ENCODE data around the gene RPL29. TPM values are rescaled to one million over a fixed set of nuclear protein-coding genes. Genes with fewer than 3 reads are reported as not detected.

RPL29 gene
- total and polyA plus RNA-seq, 4 donors, result 711 to 2,402 (median 1,234) TPM

DNA sequence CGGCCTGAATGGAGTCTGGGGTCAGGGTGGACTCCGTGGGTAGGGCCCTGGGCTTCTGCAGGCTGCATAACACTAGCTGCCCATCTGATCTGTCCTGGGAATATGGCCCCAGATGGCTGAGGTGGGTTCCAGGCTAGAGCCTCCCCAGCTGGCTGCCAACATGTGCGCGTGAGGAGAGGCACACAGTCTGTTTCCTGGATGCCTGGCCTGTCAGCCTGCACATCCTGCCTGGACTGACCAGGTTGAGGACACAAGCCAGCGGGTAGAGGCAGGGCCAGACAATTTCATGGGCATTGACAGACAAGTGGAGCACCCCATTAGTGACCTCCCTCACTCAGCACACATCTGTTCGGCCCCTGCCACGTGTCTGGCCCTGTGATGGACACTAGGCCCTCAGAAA lies 29.8 kb upstream of the RPL29 start:
- ATAC-seq (ENCODE audit: insufficient read depth, low FRiP score) (no peak), DNase-seq (no peak)
- Histone ChIP-seq H3K27ac (ENCODE audit: low read depth in 1 of 2, low read length in 1 of 2) (peak overlapping the region; percentile 65 to 92), H3K4me3 (no peak overlapping the region), H3K9me3 (ENCODE audit: control insufficient read depth in 4 of 4, insufficient read depth in 3 of 4, low read length in 3 of 4) (no peaks in the 10 kb centered on the region), H3K36me3 (ENCODE audit: control insufficient read depth in 4 of 4, insufficient read depth in 4 of 4, low read length in 4 of 4) (no peaks in the 10 kb centered on the region), H3K27me3 (ENCODE audit: control insufficient read depth in 3 of 3, insufficient read depth in 3 of 3, low read length in 2 of 3) (no peaks in the 10 kb centered on the region), H3K9ac (ENCODE audit: insufficient read depth in 1 of 2, low read length in 2 of 2) (no peak overlapping the region), H3K4me1 (ENCODE audit: control insufficient read depth in 5 of 5, insufficient read depth in 5 of 5, low read length in 5 of 5) (peaks cover 0 to 33% (median 12%) of the 10 kb centered on the region in 5 donors)
- WGBS, 2 donors, result 65 to 81% methylated on average over 7 of the region's 7 CpGs
- TF ChIP-seq, protein P1, sequence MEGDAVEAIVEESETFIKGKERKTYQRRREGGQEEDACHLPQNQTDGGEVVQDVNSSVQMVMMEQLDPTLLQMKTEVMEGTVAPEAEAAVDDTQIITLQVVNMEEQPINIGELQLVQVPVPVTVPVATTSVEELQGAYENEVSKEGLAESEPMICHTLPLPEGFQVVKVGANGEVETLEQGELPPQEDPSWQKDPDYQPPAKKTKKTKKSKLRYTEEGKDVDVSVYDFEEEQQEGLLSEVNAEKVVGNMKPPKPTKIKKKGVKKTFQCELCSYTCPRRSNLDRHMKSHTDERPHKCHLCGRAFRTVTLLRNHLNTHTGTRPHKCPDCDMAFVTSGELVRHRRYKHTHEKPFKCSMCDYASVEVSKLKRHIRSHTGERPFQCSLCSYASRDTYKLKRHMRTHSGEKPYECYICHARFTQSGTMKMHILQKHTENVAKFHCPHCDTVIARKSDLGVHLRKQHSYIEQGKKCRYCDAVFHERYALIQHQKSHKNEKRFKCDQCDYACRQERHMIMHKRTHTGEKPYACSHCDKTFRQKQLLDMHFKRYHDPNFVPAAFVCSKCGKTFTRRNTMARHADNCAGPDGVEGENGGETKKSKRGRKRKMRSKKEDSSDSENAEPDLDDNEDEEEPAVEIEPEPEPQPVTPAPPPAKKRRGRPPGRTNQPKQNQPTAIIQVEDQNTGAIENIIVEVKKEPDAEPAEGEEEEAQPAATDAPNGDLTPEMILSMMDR (IDR thresholded peaks at IDR 0.05; ENCODE audit: control extremely low read depth, extremely low read depth), result no peak

DNA sequence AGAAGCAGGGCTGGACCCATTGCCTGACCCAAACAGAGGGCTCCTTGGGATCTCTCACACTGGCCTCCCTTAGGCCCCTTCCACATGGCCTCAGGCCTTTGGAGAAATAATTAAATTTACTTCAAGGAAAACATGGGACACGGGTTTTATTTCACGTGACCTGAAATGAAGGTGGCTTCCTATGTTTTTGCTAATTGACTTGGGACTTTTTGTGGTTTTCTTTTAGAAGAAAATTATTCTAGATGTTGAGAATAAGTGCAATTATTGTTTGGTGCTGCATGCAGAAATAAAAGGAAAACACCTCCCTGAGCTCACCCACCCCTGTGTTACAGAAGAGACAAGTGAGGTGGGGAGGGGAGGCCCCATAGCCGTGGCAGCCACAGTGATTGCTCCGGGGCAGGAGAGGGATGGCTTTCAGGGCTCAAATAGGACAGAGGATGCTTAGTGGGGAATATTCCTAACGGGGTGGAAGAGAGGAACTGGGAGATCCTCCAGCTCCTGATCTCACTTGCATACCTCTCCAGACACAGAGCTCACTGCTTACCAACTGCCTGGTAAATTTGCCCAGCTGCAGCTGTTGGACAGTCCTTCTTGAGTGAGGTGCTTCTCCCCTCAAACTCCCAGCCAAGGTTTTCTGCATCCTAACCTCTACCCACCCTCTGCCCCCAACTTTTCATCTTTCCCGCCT lies 29.2 kb upstream of the RPL29 start:
- TF ChIP-seq, protein P1 (IDR thresholded peaks at IDR 0.05; ENCODE audit: control extremely low read depth, extremely low read depth), result no peak
- Histone ChIP-seq H3K4me1 (ENCODE audit: control insufficient read depth in 5 of 5, insufficient read depth in 5 of 5, low read length in 5 of 5) (peaks cover 0 to 36% (median 12%) of the 10 kb centered on the region in 5 donors), H3K9me3 (ENCODE audit: control insufficient read depth in 4 of 4, insufficient read depth in 3 of 4, low read length in 3 of 4) (no peaks in the 10 kb centered on the region), H3K27me3 (ENCODE audit: control insufficient read depth in 3 of 3, insufficient read depth in 3 of 3, low read length in 2 of 3) (no peaks in the 10 kb centered on the region), H3K4me3 (no peak overlapping the region), H3K27ac (ENCODE audit: low read depth in 1 of 2, low read length in 1 of 2) (peak overlapping the region; percentile 4 to 92), H3K36me3 (ENCODE audit: control insufficient read depth in 4 of 4, insufficient read depth in 4 of 4, low read length in 4 of 4) (no peaks in the 10 kb centered on the region), H3K9ac (ENCODE audit: insufficient read depth in 1 of 2, low read length in 2 of 2) (no peak overlapping the region)
- ATAC-seq (ENCODE audit: insufficient read depth, low FRiP score) (no peak), DNase-seq (no peak)
- WGBS, 2 donors, result 88% methylated on average over 6 of the region's 6 CpGs

DNA sequence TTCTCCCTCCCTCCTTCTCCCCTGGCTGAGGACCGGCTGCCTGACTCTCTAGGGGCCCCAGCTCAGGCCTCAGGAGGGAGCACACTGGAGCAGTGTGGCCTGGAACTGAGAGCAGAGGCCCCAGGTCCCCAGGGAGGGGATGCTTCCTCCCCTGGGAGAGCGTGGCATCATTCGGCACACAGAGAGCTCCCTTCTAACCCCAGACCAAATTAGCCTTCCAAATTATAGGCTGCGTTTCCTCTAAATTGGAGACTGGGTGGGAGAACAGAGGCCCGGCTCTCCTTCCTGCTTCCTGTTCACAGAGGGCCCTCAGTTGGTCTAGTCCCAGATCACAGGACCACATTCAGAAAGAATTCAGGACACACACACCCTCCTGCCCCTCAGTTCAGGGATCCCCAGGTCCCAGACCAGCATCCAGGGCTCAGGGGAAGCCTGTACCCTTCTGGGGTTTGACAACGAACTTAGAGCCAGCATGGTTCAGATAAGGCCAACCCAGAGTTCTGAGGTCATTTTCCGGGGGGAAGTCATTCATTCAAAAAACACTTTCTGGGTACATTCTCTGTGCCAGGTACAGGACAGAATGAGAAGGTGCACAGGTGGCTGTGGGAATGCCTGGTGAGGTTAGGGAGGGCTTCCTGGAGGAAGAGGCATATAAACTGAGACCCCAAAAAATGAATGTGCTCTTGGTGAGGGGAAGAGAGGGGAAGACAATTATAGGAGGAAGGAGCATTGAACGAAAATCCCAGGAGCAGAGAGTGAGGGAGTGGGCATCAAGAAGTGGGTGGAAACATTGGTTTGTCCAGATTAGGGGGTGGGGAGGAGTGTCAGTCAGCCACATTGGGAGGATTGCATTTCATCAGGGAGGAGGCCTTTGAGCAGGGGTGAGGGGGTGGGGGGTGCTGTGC lies 28.4 kb upstream of the RPL29 start:
- TF ChIP-seq, protein P1 (IDR thresholded peaks at IDR 0.05; ENCODE audit: control extremely low read depth, extremely low read depth), result no peak
- Histone ChIP-seq H3K4me1 (ENCODE audit: control insufficient read depth in 5 of 5, insufficient read depth in 5 of 5, low read length in 5 of 5) (peaks cover 0 to 36% (median 12%) of the 10 kb centered on the region in 5 donors), H3K27me3 (ENCODE audit: control insufficient read depth in 3 of 3, insufficient read depth in 3 of 3, low read length in 2 of 3) (no peaks in the 10 kb centered on the region), H3K9me3 (ENCODE audit: control insufficient read depth in 4 of 4, insufficient read depth in 3 of 4, low read length in 3 of 4) (no peaks in the 10 kb centered on the region), H3K4me3 (no peak overlapping the region), H3K27ac (ENCODE audit: low read depth in 1 of 2, low read length in 1 of 2) (peak overlapping the region; percentile 18 to 92), H3K36me3 (ENCODE audit: control insufficient read depth in 4 of 4, insufficient read depth in 4 of 4, low read length in 4 of 4) (no peaks in the 10 kb centered on the region), H3K9ac (ENCODE audit: insufficient read depth in 1 of 2, low read length in 2 of 2) (no peak overlapping the region)
- ATAC-seq (ENCODE audit: insufficient read depth, low FRiP score) (no peak), DNase-seq (no peak)
- 62 to 76% methylated on average over 8 of the region's 8 CpGs for WGBS, 2 donors

Data from lung (tissue), 12 donors.